GM12874 (cell line): ENCODE data around the gene SCN10A.

Source experiments
- CTCF ChIP-seq: IDR thresholded peaks from 2 replicates; pipeline ENCODE4 v1.5.1; 2011; ENCODE audit warnings: low read depth, mild to moderate bottlenecking, control low read depth, low read length, moderate library complexity; ENCODE audit not compliant: insufficient read depth

SCN10A gene

GRCh38 chr3:38792983-38793382 is 23.0 kb downstream of the SCN10A start:
- TF ChIP-seq CTCF = no peak

GRCh38 chr3:38782148-38782547 is 33.9 kb downstream of the SCN10A start:
- no peak for TF ChIP-seq CTCF

GRCh38 chr3:38773528-38773927 is 42.5 kb downstream of the SCN10A start:
- TF ChIP-seq CTCF = no peak

- no peak for TF ChIP-seq CTCF
Observed at GRCh38 chr3:38763569-38763968, 52.4 kb downstream of the SCN10A start.

GRCh38 chr3:38758557-38758956 is 57.5 kb downstream of the SCN10A start:
- TF ChIP-seq CTCF = no peak

- TF ChIP-seq CTCF = no peak
Observed at GRCh38 chr3:38757721-38758120, 58.3 kb downstream of the SCN10A start.

- no peak for TF ChIP-seq CTCF
Observed at GRCh38 chr3:38756892-38757291, 59.1 kb downstream of the SCN10A start.

GRCh38 chr3:38755130-38755529 is 60.9 kb downstream of the SCN10A start:
- TF ChIP-seq CTCF = no peak
